Measurements from ENCODE around the gene CREM. TPM values are rescaled to one million over a fixed set of nuclear protein-coding genes. Genes with fewer than 3 reads are reported as not detected.

Gene CREM
- total and polyA plus RNA-seq, 2 of the 8 experiments (the other 6 are each of a cell fraction or from before 2014, with no cell fraction given): 18.7 to 21.9 TPM

DNA sequence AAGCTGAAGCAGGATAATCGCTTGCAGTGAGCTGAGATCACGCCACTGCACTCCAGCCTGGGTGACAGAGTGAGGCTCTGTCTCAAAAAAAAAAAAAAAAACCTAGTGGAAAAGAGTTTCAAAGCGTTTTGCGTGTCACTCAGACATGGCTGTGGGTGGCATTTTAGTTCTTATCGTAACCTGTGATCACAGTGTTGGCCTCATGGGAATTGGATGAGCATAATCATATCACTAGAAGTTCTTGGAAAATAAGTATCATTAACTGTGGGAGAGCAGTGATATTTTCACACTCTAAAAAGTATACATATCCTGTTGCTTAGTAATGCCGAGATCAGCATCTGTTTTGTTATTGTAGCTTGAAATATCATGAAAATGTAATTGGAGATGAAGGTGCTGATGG is 92.6 kb downstream of the CREM start (continued):
- TF ChIP-seq KDM5A (IDR thresholded peaks at IDR 0.05; ENCODE audit: low read length): no peak
- TF ChIP-seq TAF1 (IDR thresholded peaks at IDR 0.05; ENCODE audit: low read depth, low read length): no peak
- TF ChIP-seq KDM1A (IDR thresholded peaks at IDR 0.05; ENCODE audit: borderline replicate concordance, low read length): no peak
- TF ChIP-seq ASH2L (IDR thresholded peaks at IDR 0.05; ENCODE audit: low read length): no peak
- TF ChIP-seq HDAC6 (IDR thresholded peaks at IDR 0.05; ENCODE audit: low read depth, low read length): no peak
- TF ChIP-seq EZH2 (IDR thresholded peaks at IDR 0.05; ENCODE audit: low read depth, low read length, severe bottlenecking): no peak
- TF ChIP-seq RAD21 (IDR thresholded peaks at IDR 0.05 in 1 of 2, conservative IDR thresholded peaks at IDR 0.05 in 1 of 2; ENCODE audit: low read depth in 2 of 2, low read length in 2 of 2): no peak
- TF ChIP-seq CEBPB (IDR thresholded peaks at IDR 0.05; ENCODE audit: low read depth, low read length): no peak
- TF ChIP-seq TAF7 (optimal IDR thresholded peaks at IDR 0.05; ENCODE audit: borderline replicate concordance, low read depth, low read length): no peak
